Activated CD4-positive, alpha-beta T cell treated with anti-CD3 and anti-CD28 coated beads for 36 hours (primary cell): ENCODE results near the gene SOS1. TPM values are rescaled to one million over a fixed set of nuclear protein-coding genes. Genes with fewer than 3 reads are reported as not detected.
"Not testable (repeated sequence)": the region's sequence is repeated elsewhere in the genome, so short reads cannot be mapped to it uniquely, and the experiment has no call there.

Experiments used
- ATAC-seq: fragments of 200-7000 bp; cut with Tn5 transposase; one replicate; pipeline ENCODE4 v1.10.0; 2021; ENCODE audit warnings: mild to moderate bottlenecking, moderate library complexity
- CTCF ChIA-PET: fragments of 350-600 bp; sonication (Branson Sonifier 250); formaldehyde crosslinking; loops from one replicate; lab custom pipeline; 2021; ENCODE audit warnings: antibody characterized with exemption; lab: Charles Lee
- POLR2A ChIA-PET: fragments of 350-600 bp; sonication (Branson Sonifier 250); formaldehyde crosslinking; loops from one replicate; lab custom pipeline; 2021; ENCODE audit warnings: antibody characterized with exemption, inconsistent platforms; lab: Charles Lee
- DNase-seq: peaks from one replicate; pipeline ENCODE4 v3.0.0-alpha.2; 2020
- H3K27ac Mint-ChIP-seq: one replicate; pipeline ENCODE4 v1.8.0; 2021; ENCODE audit warnings: mixed read lengths
- H3K27me3 Mint-ChIP-seq: one replicate; pipeline ENCODE4 v1.8.0; 2021; ENCODE audit warnings: mixed read lengths
- H3K36me3 Mint-ChIP-seq: one replicate; pipeline ENCODE4 v1.8.0; 2021; ENCODE audit warnings: low read depth, mixed read lengths
- H3K4me1 Mint-ChIP-seq: one replicate; pipeline ENCODE4 v1.8.0; 2021; ENCODE audit warnings: mixed read lengths
- H3K4me3 Mint-ChIP-seq: one replicate; pipeline ENCODE4 v1.8.0; 2021; ENCODE audit warnings: mild to moderate bottlenecking, moderate library complexity, mixed read lengths
- H3K9me3 Mint-ChIP-seq: one replicate; pipeline ENCODE4 v1.8.0; 2021; ENCODE audit warnings: low read depth, mixed read lengths
- intact Hi-C, 2 experiments: fragments of 100-400 bp; cut with DNase I in 1 of 2; cut with micrococcal nuclease in 1 of 2; formaldehyde crosslinking; loops; one replicate each; pipeline versions ENCODE4 v1.14.2 to v1.15.1; 2022 to 2024; cut with DNase I, micrococcal nuclease
- total RNA-seq, 2 experiments: library from RNA; stranded (reverse); gene quantifications; one replicate each; pipeline ENCODE4 v1.2.3, GENCODE V29; 2021

Gene SOS1
- 10 to 100 TPM; 30.1 to 32.0 TPM for total RNA-seq

DNA sequence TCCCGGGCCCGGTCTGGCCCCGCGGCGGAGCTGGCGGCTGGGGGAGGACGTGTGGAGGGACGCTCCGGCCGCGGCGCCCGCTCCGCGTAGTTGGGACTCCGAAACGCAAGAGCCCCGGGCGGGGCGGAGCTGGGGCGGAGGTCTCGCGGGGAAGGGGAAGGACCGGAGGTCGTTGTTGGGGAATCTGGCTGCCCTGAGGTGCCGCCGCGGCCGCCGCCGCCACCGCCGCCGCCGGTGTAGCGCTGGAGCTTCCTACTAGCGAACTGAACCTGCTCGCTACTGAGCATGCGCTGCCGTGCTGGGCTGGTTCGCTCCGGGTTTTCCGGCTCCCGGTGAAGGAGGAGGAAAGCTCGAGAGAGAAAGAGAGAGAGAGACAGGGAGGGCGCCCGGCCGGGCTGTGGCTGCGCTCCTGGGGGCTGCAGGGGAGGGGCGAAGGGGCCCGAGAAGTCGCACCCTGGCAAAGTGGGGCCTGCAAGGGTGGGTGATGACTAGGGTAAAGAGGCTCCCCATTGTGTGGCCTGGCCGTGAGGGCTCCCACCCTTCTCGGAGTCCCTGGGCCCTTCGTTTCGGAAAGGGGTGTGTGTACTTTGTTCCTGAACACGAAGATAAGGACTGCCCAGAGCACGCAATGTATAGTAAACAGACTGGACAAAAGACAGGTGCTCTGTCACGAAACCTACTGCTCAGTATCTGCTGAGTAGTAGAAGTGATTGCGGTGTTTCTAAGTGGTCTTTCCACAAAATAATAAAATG, at the start of gene SOS1:
Gene SOS1, minus strand, starts transcription at position 281 of the 752 bp plus-strand sequence. CDS start 629 bp downstream, outside the sequence.
- Mint-ChIP-seq H3K4me3 (peak within 1 kb of the TSS; percentile 82), H3K27me3 (no peaks in the 10 kb centered on the region), H3K27ac (peak within 1 kb of the TSS; percentile 96), H3K4me1 (peaks cover 51% of the 10 kb centered on the region), H3K36me3 (peaks cover 29% of the 10 kb centered on the region), H3K9me3 (no peaks in the 10 kb centered on the region)
- CTCF ChIA-PET = interaction anchor here (0.8 to 6.1 kb wide), 11 partner anchors 9 to 111 kb away, joined by 3 to 61 read pairs (median 4); no protein-coding TSS in a partner anchor
- ATAC-seq = peak; percentile 66
- intact Hi-C loops = loop anchor here (1.0 to 10.0 kb wide), 9 partner anchors 62 to 656 kb away; partner anchors contain the start of genes GALM (in 1 of the 2), GEMIN6 (in 1 of the 2), HNRNPLL (in 1 of the 2) and SRSF7 (in 1 of the 2)
- POLR2A ChIA-PET = interaction anchor here (0.6 to 1.4 kb wide), 4 partner anchors 10 to 370 kb away, joined by 3 to 4 read pairs (median 4); partner anchors contain the start of gene SRSF7
- DNase-seq = peak; percentile 97

DNA sequence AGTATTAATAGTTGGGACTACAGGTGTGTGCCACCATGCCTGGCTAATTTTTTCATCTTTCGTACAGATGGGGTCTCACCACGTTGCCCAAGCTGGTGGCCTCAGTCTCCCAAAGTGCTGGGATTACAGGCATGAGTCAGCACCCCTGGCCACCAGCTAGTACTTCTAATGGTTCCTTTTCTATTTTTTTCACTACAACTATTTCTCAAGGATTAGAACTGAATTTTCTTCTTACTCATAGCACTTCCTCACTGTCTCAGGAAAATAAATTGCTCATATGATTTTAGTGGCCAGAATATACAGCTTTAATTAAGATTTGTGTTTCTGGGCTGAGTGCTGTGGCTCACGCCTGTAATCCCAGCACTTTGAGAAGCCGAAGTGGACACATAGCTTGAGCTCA, 43.2 kb upstream of the SOS1 start:
- intact Hi-C loops = no loop called here
- POLR2A ChIA-PET = no interaction called here

DNA sequence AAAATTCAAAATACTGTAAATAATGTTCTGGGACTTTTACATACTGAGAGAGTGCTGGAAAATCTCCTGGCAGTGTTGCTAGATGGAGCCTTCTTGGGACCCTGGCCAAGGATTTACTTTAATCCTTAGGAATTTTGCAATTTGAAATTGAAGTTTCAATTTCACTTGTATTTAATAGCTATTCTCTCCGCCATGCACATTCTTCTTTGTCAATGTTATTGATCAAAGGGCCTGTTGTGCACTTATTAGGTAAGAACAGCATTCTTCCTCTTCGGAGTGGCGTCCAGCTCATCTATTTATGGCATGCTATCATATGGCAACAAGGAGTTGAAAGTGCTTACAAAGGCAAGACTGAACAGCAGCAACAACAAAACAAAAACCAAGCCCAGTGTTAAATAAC, 40.1 kb upstream of the SOS1 start:
- no peak for ATAC-seq
- Mint-ChIP-seq H3K27me3 (peaks cover 3% of the 10 kb centered on the region), H3K27ac (no peak overlapping the region), H3K9me3 (no peaks in the 10 kb centered on the region), H3K36me3 (no peaks in the 10 kb centered on the region), H3K4me3 (no peak overlapping the region), H3K4me1 (no peaks in the 10 kb centered on the region)
- ChIA-PET CTCF (interaction anchor here (1.0 to 2.2 kb wide), 2 partner anchors 67 to 102 kb away, joined by 3 to 8 read pairs; no protein-coding TSS in a partner anchor), POLR2A (interaction anchor here (0.5 kb wide), 1 partner anchor 508 kb away, joined by 3 read pairs; no protein-coding TSS in a partner anchor)
- DNase-seq = no peak
- intact Hi-C loops = no loop called here

More for the DNA sequence above, 43.2 kb upstream of the SOS1 start:
- DNase-seq (no peak), ATAC-seq (no peak)
- Mint-ChIP-seq H3K27ac (no peak overlapping the region), H3K4me3 (no peak overlapping the region), H3K4me1 (peaks cover 2% of the 10 kb centered on the region), H3K36me3 (no peaks in the 10 kb centered on the region), H3K9me3 (no peaks in the 10 kb centered on the region), H3K27me3 (peaks cover 3% of the 10 kb centered on the region)
- CTCF ChIA-PET = no interaction called here

DNA sequence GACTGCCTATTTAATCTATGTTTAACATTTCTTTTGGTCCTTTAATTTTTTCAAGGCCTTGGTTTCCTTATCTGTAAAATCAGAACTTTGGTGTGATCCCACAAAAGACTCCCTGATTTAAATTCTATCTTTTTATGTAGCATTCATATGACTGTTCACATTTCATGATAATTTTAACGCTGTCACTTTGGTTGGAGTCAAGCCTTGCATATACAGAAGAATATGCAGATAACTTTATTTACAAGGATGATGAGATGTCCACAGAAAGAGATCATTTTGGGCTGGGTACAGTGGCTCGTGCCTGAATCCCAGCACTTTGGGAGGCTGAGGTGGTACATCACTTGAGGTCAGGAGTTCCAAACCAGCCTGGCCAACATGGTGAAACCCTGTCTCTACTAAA, 38.4 kb upstream of the SOS1 start:
- Mint-ChIP-seq H3K9me3 (no peaks in the 10 kb centered on the region), H3K4me1 (no peaks in the 10 kb centered on the region), H3K27me3 (peaks cover 3% of the 10 kb centered on the region), H3K36me3 (no peaks in the 10 kb centered on the region), H3K27ac (no peak overlapping the region), H3K4me3 (no peak overlapping the region)
- DNase-seq = no peak
- intact Hi-C loops = no loop called here
- CTCF ChIA-PET = no interaction called here
- no peak for ATAC-seq
- POLR2A ChIA-PET = no interaction called here

DNA sequence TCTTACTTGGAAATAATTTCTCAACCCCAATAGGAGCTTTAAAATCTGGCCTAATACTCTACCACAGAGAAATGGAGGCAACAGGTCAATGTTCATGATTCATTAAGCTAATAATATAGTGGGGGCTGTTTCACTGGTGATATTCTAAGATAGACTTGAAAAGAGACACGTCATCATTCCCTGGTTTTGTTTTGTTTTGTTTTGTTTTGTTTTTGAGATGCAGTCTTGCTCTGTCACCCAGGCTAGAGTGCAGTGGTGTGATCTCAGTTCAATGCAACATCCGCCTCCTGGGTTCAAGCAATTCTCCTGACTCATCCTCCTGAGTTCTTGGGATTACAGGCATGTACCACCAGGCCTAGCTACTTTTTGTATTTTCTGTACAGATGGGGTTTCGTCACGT, 37.5 kb upstream of the SOS1 start:
- no peaks in the 10 kb centered on the region for H3K36me3 Mint-ChIP-seq
- DNase-seq (no peak), ATAC-seq (no peak)
- intact Hi-C loops = no loop called here
- no peaks in the 10 kb centered on the region for H3K4me1 Mint-ChIP-seq
- CTCF ChIA-PET = no interaction called here
- H3K4me3 Mint-ChIP-seq = no peak overlapping the region
- POLR2A ChIA-PET = no interaction called here
- peaks cover 2% of the 10 kb centered on the region for H3K27me3 Mint-ChIP-seq
- H3K27ac Mint-ChIP-seq = no peak overlapping the region
- H3K9me3 Mint-ChIP-seq = no peaks in the 10 kb centered on the region

DNA sequence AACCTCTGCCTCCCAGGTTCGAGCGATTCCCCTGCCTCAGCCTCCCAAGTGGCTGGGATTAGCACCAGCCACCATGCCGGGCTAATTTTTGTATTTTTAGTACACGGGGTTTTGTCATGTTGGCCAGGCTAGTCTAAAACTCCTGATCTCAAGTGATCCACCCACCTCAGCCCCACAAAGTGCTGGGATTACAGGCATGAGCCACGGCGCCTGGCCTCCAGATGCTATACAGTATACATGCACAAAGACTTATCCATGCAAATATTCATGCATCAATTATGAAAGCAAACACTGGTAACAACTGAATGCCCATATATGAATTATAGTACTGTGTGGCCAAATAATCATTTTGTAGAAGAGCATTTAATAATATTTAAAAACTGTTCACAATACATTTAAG, 36.0 kb upstream of the SOS1 start:
- Mint-ChIP-seq H3K27me3 (no peaks in the 10 kb centered on the region), H3K9me3 (no peaks in the 10 kb centered on the region), H3K4me1 (no peaks in the 10 kb centered on the region), H3K4me3 (no peak overlapping the region), H3K27ac (no peak overlapping the region), H3K36me3 (no peaks in the 10 kb centered on the region)
- no peak for ATAC-seq
- ChIA-PET POLR2A (no interaction called here), CTCF (no interaction called here)
- intact Hi-C loops = no loop called here
- no peak for DNase-seq

DNA sequence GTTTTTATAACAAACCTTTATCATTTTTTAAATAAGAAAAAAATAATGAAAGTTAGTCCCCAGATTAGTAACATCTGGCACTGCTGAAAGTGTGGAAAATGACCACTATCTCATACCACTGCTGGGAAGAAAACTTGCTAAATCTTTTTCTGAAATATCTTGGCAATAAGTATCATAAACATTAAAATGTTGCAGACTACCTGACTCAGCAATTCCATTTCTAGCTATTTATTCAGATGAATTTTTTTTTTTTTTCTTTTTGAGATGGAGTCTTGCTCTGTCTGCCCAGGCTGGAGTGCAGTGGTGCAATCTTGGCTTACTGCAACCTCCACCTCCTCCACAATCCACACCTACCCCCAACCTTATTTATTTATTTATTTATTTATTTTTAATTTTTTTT, 35.3 kb upstream of the SOS1 start:
- Mint-ChIP-seq H3K27me3 (no peaks in the 10 kb centered on the region), H3K4me1 (no peaks in the 10 kb centered on the region), H3K9me3 (no peaks in the 10 kb centered on the region), H3K27ac (no peak overlapping the region), H3K4me3 (no peak overlapping the region), H3K36me3 (no peaks in the 10 kb centered on the region)
- CTCF ChIA-PET = interaction anchor here (0.8 kb wide), 1 partner anchor 95 kb away, joined by 3 read pairs; no protein-coding TSS in a partner anchor
- no peak for ATAC-seq
- intact Hi-C loops = no loop called here
- no peak for DNase-seq
- POLR2A ChIA-PET = no interaction called here

DNA sequence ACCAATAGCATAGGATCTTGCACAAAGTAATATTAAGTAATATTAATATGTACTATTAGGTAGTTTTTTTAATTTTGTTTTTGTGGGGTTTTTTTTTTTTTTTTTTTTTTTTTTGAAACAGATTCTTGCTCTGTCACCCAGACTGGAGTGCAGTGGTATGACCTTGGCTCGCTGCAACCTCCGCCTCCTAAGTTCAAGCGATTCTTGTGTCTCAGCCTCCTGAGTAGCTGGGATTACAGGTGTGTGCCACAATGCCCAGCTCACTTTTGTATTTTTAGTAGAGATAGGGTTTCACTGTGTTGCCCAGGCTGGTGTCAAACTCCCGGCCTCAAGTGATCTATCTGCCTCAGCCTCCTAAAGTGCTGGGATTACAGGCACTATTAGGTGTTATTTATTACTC, 34.7 kb upstream of the SOS1 start:
- POLR2A ChIA-PET, intact Hi-C loops, H3K27me3 Mint-ChIP-seq: not testable (repeated sequence)

DNA sequence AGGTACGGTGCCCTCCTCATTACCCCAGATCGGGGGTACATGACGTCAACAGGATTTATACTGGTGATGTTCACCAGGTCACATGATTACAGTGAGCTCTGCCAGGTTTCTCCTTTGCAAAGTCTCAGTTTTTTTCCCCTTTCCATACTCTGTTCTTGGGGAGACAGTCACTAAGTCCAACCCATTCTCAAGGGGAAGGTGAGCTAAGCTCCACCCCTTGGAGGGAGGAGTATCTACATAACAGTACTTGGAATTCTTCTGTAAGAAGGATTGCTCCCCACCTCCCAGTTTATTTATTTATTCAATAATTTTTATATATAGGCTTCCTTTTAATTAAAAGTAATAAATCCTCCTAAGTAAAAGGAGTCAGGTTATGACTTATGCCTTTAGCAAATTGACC, 34.1 kb upstream of the SOS1 start:
- no peak for DNase-seq
- no peaks in the 10 kb centered on the region for H3K9me3 Mint-ChIP-seq
- no peak overlapping the region for H3K27ac Mint-ChIP-seq
- CTCF ChIA-PET = interaction anchor here (0.7 kb wide), 2 partner anchors 21 to 56 kb away, joined by 3 read pairs; no protein-coding TSS in a partner anchor
- no peaks in the 10 kb centered on the region for H3K4me1 Mint-ChIP-seq
- no peaks in the 10 kb centered on the region for H3K36me3 Mint-ChIP-seq
- no peaks in the 10 kb centered on the region for H3K27me3 Mint-ChIP-seq
- ATAC-seq = no peak
- intact Hi-C loops = no loop called here
- no peak overlapping the region for H3K4me3 Mint-ChIP-seq
- POLR2A ChIA-PET = interaction anchor here (0.7 kb wide), 1 partner anchor 43 kb away, joined by 3 read pairs; no protein-coding TSS in a partner anchor

More for the DNA sequence above, 34.7 kb upstream of the SOS1 start:
- not testable (repeated sequence) for H3K4me1 Mint-ChIP-seq, H3K36me3 Mint-ChIP-seq, DNase-seq, H3K9me3 Mint-ChIP-seq, H3K4me3 Mint-ChIP-seq, H3K27ac Mint-ChIP-seq, ATAC-seq
- CTCF ChIA-PET = interaction anchor here (0.7 to 0.8 kb wide), 4 partner anchors 21 to 184 kb away, joined by 3 read pairs; no protein-coding TSS in a partner anchor

DNA sequence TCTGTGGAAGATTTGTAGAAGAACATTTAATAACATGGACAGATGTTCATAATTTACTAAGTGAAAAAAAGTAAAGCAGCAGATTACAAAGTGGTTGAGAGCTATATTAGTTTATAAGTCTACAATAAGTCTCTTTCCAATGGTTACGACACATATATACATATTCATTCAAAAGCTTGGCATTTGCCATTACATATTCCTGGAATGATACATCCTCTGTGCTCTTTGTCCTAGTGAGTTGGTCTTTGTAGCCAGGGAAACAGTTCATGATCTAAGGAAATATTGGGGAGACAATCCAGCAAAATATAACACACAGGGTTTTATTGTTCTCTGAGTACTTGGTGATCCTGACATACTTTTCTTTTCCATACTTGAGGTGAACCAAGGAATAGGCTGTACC, 32.5 kb upstream of the SOS1 start:
- no peak overlapping the region for H3K4me3 Mint-ChIP-seq
- ChIA-PET POLR2A (no interaction called here), CTCF (no interaction called here)
- ATAC-seq (no peak), DNase-seq (no peak)
- H3K27ac Mint-ChIP-seq = no peak overlapping the region
- intact Hi-C loops = no loop called here
- H3K4me1 Mint-ChIP-seq = no peaks in the 10 kb centered on the region
- H3K9me3 Mint-ChIP-seq = no peaks in the 10 kb centered on the region
- H3K36me3 Mint-ChIP-seq = no peaks in the 10 kb centered on the region
- no peaks in the 10 kb centered on the region for H3K27me3 Mint-ChIP-seq

DNA sequence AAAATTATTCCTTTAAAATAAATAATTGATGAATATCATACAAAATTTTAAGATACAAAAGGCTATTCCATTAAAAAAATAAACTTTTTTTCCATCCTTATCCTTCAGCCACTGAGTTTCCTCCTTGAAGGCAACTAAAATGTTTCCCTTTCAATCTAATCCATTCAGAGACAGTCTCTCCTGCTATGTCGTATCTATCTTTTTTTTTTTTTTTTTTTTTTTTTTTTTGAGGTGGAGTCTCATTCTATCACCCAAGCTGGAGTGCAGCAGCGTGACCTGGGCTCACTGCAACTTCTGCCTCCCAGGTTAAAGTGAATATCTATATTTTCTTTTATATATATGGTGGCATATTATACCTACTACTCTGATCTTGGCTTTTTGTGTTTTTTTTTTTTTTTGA, 31.7 kb upstream of the SOS1 start:
- Mint-ChIP-seq H3K9me3 (no peaks in the 10 kb centered on the region), H3K27ac (no peak overlapping the region), H3K4me3 (no peak overlapping the region), H3K4me1 (no peaks in the 10 kb centered on the region), H3K27me3 (no peaks in the 10 kb centered on the region), H3K36me3 (no peaks in the 10 kb centered on the region)
- ChIA-PET POLR2A (no interaction called here), CTCF (interaction anchor here (1.2 kb wide), 1 partner anchor 9 kb away, joined by 4 read pairs; no protein-coding TSS in a partner anchor)
- intact Hi-C loops = no loop called here
- ATAC-seq = no peak
- no peak for DNase-seq
